HCT116 (cell line): Measurements from ENCODE around the gene GPT2. TPM values are rescaled to one million over a fixed set of nuclear protein-coding genes. Genes with fewer than 3 reads are reported as not detected.

Experiments
- ATAC-seq: fragments of 200-7000 bp; cut with Tn5 transposase; 2 replicates; pipeline ENCODE4 v1.9.1; 2020; ENCODE audit warnings: mild to moderate bottlenecking, moderate library complexity
- BruUV-seq: library from RNA; stranded (reverse); fragments of 400-500 nt; replicated peaks from 2 replicates; lab custom pipeline; 2021; lab: Mats Ljungman, UMichigan
- CTCF ChIA-PET: fragments of 300-600 bp; sonication (Branson Sonifier 250); formaldehyde crosslinking; loops from one replicate; lab custom pipeline; 2021; ENCODE audit warnings: antibody characterized with exemption; lab: Charles Lee
- POLR2A ChIA-PET: fragments of 300-600, 350-600 bp; sonication (Branson Sonifier 250); formaldehyde crosslinking; loops from one replicate; lab custom pipeline; 2021; ENCODE audit warnings: antibody characterized with exemption; lab: Charles Lee
- RAD21 ChIA-PET, 2 experiments: fragments of 300-600 bp; sonication (Branson Sonifier 250); formaldehyde crosslinking; loops; one replicate each; lab custom pipeline; 2023; ENCODE audit warnings: low total read pairs in 2 of 2; ENCODE audit not compliant: uncharacterized antibody in 2 of 2, unreplicated experiment in 2 of 2, low non-redundant PET in 1 of 2; lab: Charles Lee
- DNase-seq: peaks from one replicate; pipeline ENCODE4 v3.0.0-alpha.2; 2010; ENCODE audit warnings: low read depth, low spot score
- H2AFZ ChIP-seq: fragments of 200-600 bp; shearing (Covaris generic), sonication (generic); 2 replicates; pipeline ENCODE4 v1.6.1; 2017; ENCODE audit warnings: low read depth, mixed run types, mixed read lengths, antibody characterized with exemption, low read length; ENCODE audit not compliant: poor library complexity, severe bottlenecking
- H3K27ac ChIP-seq: 2 replicates; pipeline ENCODE4 v1.5.1; 2012; ENCODE audit warnings: low read depth, low read length
- H3K27me3 ChIP-seq: fragments of 200-600 bp; sonication (generic); 2 replicates; pipeline ENCODE4 v1.6.1; 2016; ENCODE audit warnings: mixed run types, low read length, mixed read lengths; ENCODE audit not compliant: insufficient read depth
- H3K36me3 ChIP-seq, 2 experiments: fragments of 200-500 bp in 1 of 2; fragments of 200-600 bp in 1 of 2; sonication (Bioruptor generic) in 1 of 2; sonication (generic) in 1 of 2; 2 replicates each; pipeline versions ENCODE4 v1.5.1 to v1.6.1; 2014 to 2016; ENCODE audit warnings: low read length in 2 of 2, inconsistent platforms in 1 of 2, mixed read lengths in 1 of 2, mixed run types in 1 of 2; ENCODE audit not compliant: insufficient read depth in 2 of 2, control insufficient read depth in 1 of 2
- H3K4me1 ChIP-seq, 2 experiments: fragments of 200-600 bp in 1 of 2; sonication (generic) in 1 of 2; 2 replicates each; pipeline versions ENCODE4 v1.5.1 to v1.6.1; 2012 to 2017; ENCODE audit warnings: low read length in 2 of 2, inconsistent platforms in 1 of 2, mild to moderate bottlenecking in 1 of 2, mixed read lengths in 1 of 2, mixed run types in 1 of 2, moderate library complexity in 1 of 2; ENCODE audit not compliant: insufficient read depth in 2 of 2, control insufficient read depth in 1 of 2
- H3K4me2 ChIP-seq: fragments of 200-600 bp; sonication (generic); 2 replicates; pipeline ENCODE4 v1.6.1; 2017; ENCODE audit warnings: mixed run types, low read length, mixed read lengths
- H3K4me3 ChIP-seq, 2 experiments: fragments of 200-600 bp in 1 of 2; sonication (generic) in 1 of 2; replicated peaks in 1 of 2; 2 replicates each; pipeline ENCODE4 v1.5.1; 2011 to 2016; ENCODE audit warnings: low read length in 2 of 2, control low read depth in 1 of 2, low read depth in 1 of 2, mild to moderate bottlenecking in 1 of 2, mixed read lengths in 1 of 2, mixed run types in 1 of 2
- H3K79me2 ChIP-seq: fragments of 200-600 bp; sonication (generic); 2 replicates; pipeline ENCODE4 v1.6.1; 2017; ENCODE audit warnings: mild to moderate bottlenecking, mixed run types, low read length, moderate library complexity, mixed read lengths; ENCODE audit not compliant: insufficient read depth
- H3K9ac ChIP-seq: fragments of 200-600 bp; sonication (generic); 2 replicates; pipeline ENCODE4 v1.6.1; 2016; ENCODE audit warnings: low read length, mixed read lengths
- H3K9me2 ChIP-seq: fragments of 200-600 bp; sonication (generic), shearing (Covaris generic); 2 replicates; pipeline ENCODE4 v1.6.1; 2017; ENCODE audit warnings: mixed run types, mild to moderate bottlenecking, moderate library complexity; ENCODE audit not compliant: insufficient read depth
- H3K9me3 ChIP-seq, 2 experiments: fragments of 200-500 bp in 1 of 2; fragments of 200-600 bp in 1 of 2; sonication (Bioruptor generic) in 1 of 2; sonication (generic) in 1 of 2; 2 replicates each; pipeline ENCODE4 v1.6.1; 2014 to 2017; ENCODE audit warnings: low read length in 2 of 2, mixed read lengths in 2 of 2, inconsistent platforms in 1 of 2, low read depth in 1 of 2, mild to moderate bottlenecking in 1 of 2, mixed run types in 1 of 2, moderate library complexity in 1 of 2; ENCODE audit not compliant: control insufficient read depth in 1 of 2, insufficient read depth in 1 of 2
- H4K20me1 ChIP-seq: fragments of 200-600 bp; sonication (generic), shearing (Covaris generic); 2 replicates; pipeline ENCODE4 v1.6.1; 2017; ENCODE audit warnings: mixed run types, mild to moderate bottlenecking, moderate library complexity; ENCODE audit not compliant: insufficient read depth
- ATF3 ChIP-seq: IDR thresholded peaks from 2 replicates; pipeline ENCODE4 v1.6.1; 2012
- CBX3 ChIP-seq: IDR thresholded peaks from 2 replicates; pipeline ENCODE4 v1.6.1; 2012; ENCODE audit warnings: low read depth
- CEBPB ChIP-seq: IDR thresholded peaks from 2 replicates; pipeline ENCODE4 v1.6.1; 2012; ENCODE audit warnings: low read depth
- CTCF ChIP-seq, 3 experiments: fragments of 200-600 bp in 1 of 3; sonication (generic) in 1 of 3; IDR thresholded peaks in 2 of 3; conservative IDR thresholded peaks in 1 of 3; 2 replicates each; pipeline ENCODE4 v1.5.1; 2012 to 2017; ENCODE audit warnings: low read depth in 2 of 3, low read length in 2 of 3, antibody characterized with exemption in 1 of 3, borderline replicate concordance in 1 of 3, control low read depth in 1 of 3, mild to moderate bottlenecking in 1 of 3, mixed read lengths in 1 of 3, mixed run types in 1 of 3, moderate library complexity in 1 of 3; ENCODE audit not compliant: insufficient read depth in 1 of 3
- EZH2phosphoT487 ChIP-seq: fragments of 200-600 bp; IDR thresholded peaks from 2 replicates; pipeline ENCODE4 v1.6.1; 2018; ENCODE audit warnings: antibody characterized with exemption, borderline replicate concordance
- FOSL1 ChIP-seq: IDR thresholded peaks from 2 replicates; pipeline ENCODE4 v1.6.1; 2012; ENCODE audit warnings: low read depth
- JUND ChIP-seq: IDR thresholded peaks from 2 replicates; pipeline ENCODE4 v1.6.1; 2012
- MAX ChIP-seq: IDR thresholded peaks from 2 replicates; pipeline ENCODE4 v1.6.1; 2012
- POLR2AphosphoS5 ChIP-seq: IDR thresholded peaks from 2 replicates; pipeline ENCODE4 v1.6.1; 2011; ENCODE audit warnings: mild to moderate bottlenecking, low read depth, low read length, moderate library complexity
- RAD21 ChIP-seq: IDR thresholded peaks from 2 replicates; pipeline ENCODE4 v1.6.1; 2012; ENCODE audit warnings: low read depth, mild to moderate bottlenecking
- SIN3A ChIP-seq: IDR thresholded peaks from 2 replicates; pipeline ENCODE4 v1.6.1; 2012; ENCODE audit warnings: low read depth
- SRF ChIP-seq: IDR thresholded peaks from 2 replicates; pipeline ENCODE4 v1.6.1; 2012; ENCODE audit warnings: low read depth
- TCF7L2 ChIP-seq: IDR thresholded peaks from 2 replicates; pipeline ENCODE4 v1.7.0; 2011; ENCODE audit warnings: borderline replicate concordance, inconsistent platforms; ENCODE audit not compliant: insufficient read depth, insufficient read length; ENCODE audit errors: extremely low read depth
- YY1 ChIP-seq: IDR thresholded peaks from 2 replicates; pipeline ENCODE4 v1.6.1; 2011; ENCODE audit warnings: low read length, low read depth, moderate library complexity, mild to moderate bottlenecking; ENCODE audit not compliant: insufficient replicate concordance; ENCODE audit errors: extremely low read depth
- ZFX ChIP-seq: fragments of 450-650 bp; IDR thresholded peaks from 2 replicates; pipeline ENCODE4 v1.6.1; 2017
- ZNF274 ChIP-seq: fragments of 200-500 bp; sonication (Bioruptor generic); IDR thresholded peaks from 2 replicates; pipeline ENCODE4 v1.6.1; 2014; ENCODE audit warnings: mild to moderate bottlenecking, low read depth, low read length, inconsistent platforms
- intact Hi-C: fragments of 100-400 bp; cut with micrococcal nuclease; formaldehyde crosslinking; loops from 2 replicates; pipeline ENCODE4 v1.10.0; 2022
- total RNA-seq: library from RNA; stranded (reverse); gene quantifications from one replicate; pipeline ENCODE4 v1.2.1, GENCODE V29; 2021; ENCODE audit not compliant: unreplicated experiment
- TF ChIP-seq, protein P1 (sequence below): IDR thresholded peaks from 2 replicates; pipeline ENCODE4 v1.6.1; 2012; ENCODE audit warnings: low read depth
- TF ChIP-seq, protein P2 (sequence below): IDR thresholded peaks from 2 replicates; pipeline ENCODE4 v1.6.1; 2011; ENCODE audit warnings: mild to moderate bottlenecking, low read length, moderate library complexity; ENCODE audit not compliant: insufficient replicate concordance; ENCODE audit errors: extremely low read depth

Gene GPT2
- total RNA-seq, 1 experiment from 2014 or later = 50.6 TPM

DNA sequence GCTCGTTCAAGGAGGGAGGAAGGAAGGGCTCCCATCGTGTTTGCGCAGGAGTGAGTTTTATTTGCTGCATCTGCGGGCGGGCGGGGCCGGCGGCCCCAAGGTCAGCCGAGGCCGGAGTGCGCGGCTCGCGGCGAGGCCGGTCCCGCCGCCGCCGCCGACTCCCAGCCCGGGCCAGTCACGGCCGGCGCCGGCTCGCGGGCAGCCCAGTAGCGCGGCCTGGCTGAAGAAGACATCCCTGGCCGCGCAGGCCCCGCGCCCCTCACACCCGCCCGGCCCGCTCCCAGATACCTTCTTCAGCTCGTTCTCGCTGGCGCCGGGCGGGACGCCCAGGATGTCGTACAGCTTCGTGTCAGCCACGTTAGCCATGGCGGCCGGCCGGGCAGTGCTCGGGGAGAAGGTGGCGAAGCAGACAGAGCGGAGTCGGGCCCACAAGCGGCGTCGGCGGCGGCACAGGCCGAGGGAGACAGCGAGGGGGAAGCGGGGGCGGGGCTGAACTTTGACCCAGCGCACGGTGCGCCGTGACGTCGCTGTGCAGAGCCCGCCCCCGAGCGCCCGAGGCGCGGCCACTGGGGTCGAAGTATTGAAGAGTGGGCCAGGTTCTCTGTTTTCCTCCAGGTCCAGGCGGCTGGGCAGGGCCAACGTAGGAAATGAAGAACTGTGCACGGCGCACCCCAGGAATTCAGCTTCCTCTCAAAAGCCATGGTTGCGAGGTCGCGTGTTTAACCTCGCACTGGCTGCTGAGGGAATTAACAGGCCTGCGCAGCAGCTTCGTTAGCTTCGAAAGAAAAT is 89.2 kb downstream of the GPT2 start, which contains the start of gene DNAJA2:
Gene DNAJA2 (minus strand): TSS at position 468 of the 789 bp plus-strand sequence. CDS start 102 bp downstream, at position 366.
- Histone ChIP-seq H4K20me1 (peaks cover 14% of the 10 kb centered on the region; the same call in 1 of the 2 replicates), H3K4me1 (peaks cover 11 to 32% of the 10 kb centered on the region in 2 experiments), H3K9me2 (no peaks in the 10 kb centered on the region), H3K4me2 (peak within 1 kb of the TSS; percentile 86), H3K9me3 (no peaks in the 10 kb centered on the region), H3K27ac (peak within 1 kb of the TSS; percentile 80), H2AFZ (peak within 1 kb of the TSS; percentile 38), H3K4me3 (peak within 1 kb of the TSS; percentile 61 to 84), H3K27me3 (no peaks in the 10 kb centered on the region), H3K79me2 (peaks cover 53% of the 10 kb centered on the region), H3K9ac (peak within 1 kb of the TSS; percentile 87), H3K36me3 (peaks cover 18 to 21% of the 10 kb centered on the region in 2 experiments)
- intact Hi-C loops = no loop called here
- no TSS peak for BruUV-seq
- ChIA-PET RAD21 (interaction anchor here in 1 of 2 experiments (0.5 kb wide), 1 partner anchor 64 kb away, joined by 3 read pairs; no protein-coding TSS in a partner anchor), CTCF (interaction anchor here (1.9 kb wide), 1 partner anchor 45 kb away, joined by 7 read pairs; no protein-coding TSS in a partner anchor), POLR2A (interaction anchor here (1.0 kb wide), 1 partner anchor 64 kb away, joined by 4 read pairs; no protein-coding TSS in a partner anchor)
- ATAC-seq (peak; percentile 92), DNase-seq (peak; percentile 77)
- no peak for TF ChIP-seq ATF3
- TF ChIP-seq ZFX = peak; percentile 98
- TF ChIP-seq YY1 = peak; percentile 5
- TF ChIP-seq POLR2AphosphoS5 = peak; percentile 95
- no peak for TF ChIP-seq RAD21
- TF ChIP-seq CEBPB = no peak
- TF ChIP-seq, protein P1, sequence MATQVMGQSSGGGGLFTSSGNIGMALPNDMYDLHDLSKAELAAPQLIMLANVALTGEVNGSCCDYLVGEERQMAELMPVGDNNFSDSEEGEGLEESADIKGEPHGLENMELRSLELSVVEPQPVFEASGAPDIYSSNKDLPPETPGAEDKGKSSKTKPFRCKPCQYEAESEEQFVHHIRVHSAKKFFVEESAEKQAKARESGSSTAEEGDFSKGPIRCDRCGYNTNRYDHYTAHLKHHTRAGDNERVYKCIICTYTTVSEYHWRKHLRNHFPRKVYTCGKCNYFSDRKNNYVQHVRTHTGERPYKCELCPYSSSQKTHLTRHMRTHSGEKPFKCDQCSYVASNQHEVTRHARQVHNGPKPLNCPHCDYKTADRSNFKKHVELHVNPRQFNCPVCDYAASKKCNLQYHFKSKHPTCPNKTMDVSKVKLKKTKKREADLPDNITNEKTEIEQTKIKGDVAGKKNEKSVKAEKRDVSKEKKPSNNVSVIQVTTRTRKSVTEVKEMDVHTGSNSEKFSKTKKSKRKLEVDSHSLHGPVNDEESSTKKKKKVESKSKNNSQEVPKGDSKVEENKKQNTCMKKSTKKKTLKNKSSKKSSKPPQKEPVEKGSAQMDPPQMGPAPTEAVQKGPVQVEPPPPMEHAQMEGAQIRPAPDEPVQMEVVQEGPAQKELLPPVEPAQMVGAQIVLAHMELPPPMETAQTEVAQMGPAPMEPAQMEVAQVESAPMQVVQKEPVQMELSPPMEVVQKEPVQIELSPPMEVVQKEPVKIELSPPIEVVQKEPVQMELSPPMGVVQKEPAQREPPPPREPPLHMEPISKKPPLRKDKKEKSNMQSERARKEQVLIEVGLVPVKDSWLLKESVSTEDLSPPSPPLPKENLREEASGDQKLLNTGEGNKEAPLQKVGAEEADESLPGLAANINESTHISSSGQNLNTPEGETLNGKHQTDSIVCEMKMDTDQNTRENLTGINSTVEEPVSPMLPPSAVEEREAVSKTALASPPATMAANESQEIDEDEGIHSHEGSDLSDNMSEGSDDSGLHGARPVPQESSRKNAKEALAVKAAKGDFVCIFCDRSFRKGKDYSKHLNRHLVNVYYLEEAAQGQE = no peak
- TF ChIP-seq JUND = no peak
- TF ChIP-seq MAX = peak; percentile 55
- no peak for TF ChIP-seq CBX3
- no peak for TF ChIP-seq TCF7L2
- TF ChIP-seq EZH2phosphoT487 = no peak
- TF ChIP-seq, protein P2, sequence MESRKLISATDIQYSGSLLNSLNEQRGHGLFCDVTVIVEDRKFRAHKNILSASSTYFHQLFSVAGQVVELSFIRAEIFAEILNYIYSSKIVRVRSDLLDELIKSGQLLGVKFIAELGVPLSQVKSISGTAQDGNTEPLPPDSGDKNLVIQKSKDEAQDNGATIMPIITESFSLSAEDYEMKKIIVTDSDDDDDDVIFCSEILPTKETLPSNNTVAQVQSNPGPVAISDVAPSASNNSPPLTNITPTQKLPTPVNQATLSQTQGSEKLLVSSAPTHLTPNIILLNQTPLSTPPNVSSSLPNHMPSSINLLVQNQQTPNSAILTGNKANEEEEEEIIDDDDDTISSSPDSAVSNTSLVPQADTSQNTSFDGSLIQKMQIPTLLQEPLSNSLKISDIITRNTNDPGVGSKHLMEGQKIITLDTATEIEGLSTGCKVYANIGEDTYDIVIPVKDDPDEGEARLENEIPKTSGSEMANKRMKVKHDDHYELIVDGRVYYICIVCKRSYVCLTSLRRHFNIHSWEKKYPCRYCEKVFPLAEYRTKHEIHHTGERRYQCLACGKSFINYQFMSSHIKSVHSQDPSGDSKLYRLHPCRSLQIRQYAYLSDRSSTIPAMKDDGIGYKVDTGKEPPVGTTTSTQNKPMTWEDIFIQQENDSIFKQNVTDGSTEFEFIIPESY = no peak
- TF ChIP-seq SRF = no peak
- TF ChIP-seq SIN3A = peak; percentile 66; the same call in 1 of the 2 replicates
- TF ChIP-seq ZNF274 = no peak
- no peak for TF ChIP-seq FOSL1
- no peak for TF ChIP-seq CTCF (IDR thresholded peaks at IDR 0.05 in 2 of 3, conservative IDR thresholded peaks at IDR 0.05 in 1 of 3; ENCODE audit: borderline replicate concordance in 1 of 3, insufficient read depth in 1 of 3, low read depth in 2 of 3, low read length in 2 of 3)
